HepG2 (cell line): ENCODE data around the gene BHLHE23. TPM values are rescaled to one million over a fixed set of nuclear protein-coding genes. Genes with fewer than 3 reads are reported as not detected.

Experiments
- ATAC-seq: fragments of 200-7000 bp; cut with Tn5 transposase; 3 replicates; pipeline ENCODE4 v1.9.1; 2020; ENCODE audit warnings: mild to moderate bottlenecking, moderate library complexity
- BruUV-seq: library from RNA; stranded (reverse); fragments of 400-500 nt; replicated peaks from 2 replicates; lab custom pipeline; 2021; lab: Mats Ljungman, UMichigan
- CTCF ChIA-PET: fragments of 300-600 bp; formaldehyde crosslinking; extraction: SDS; loops from one replicate; lab custom pipeline; 2021; ENCODE audit warnings: low total read pairs, inconsistent platforms, low intra/inter-chr PET ratio; lab: Yijun Ruan, JAX
- POLR2A ChIA-PET: fragments of 350-600 bp; sonication (Branson Sonifier 250); formaldehyde crosslinking; loops from one replicate; lab custom pipeline; 2020; ENCODE audit warnings: antibody characterized with exemption, inconsistent platforms; lab: Yijun Ruan, JAX
- DNase-seq: peaks from one replicate; pipeline ENCODE4 v3.0.0-alpha.2; 2015; ENCODE audit warnings: low spot score
- FAIRE-seq: peaks from 3 replicates; lab custom pipeline; 2011; peaks lifted over from hg19 to GRCh38; lab: Jason Lieb, UNC
- H2AFZ ChIP-seq: one replicate; pipeline ENCODE4 v1.6.1; 2011; ENCODE audit warnings: low read length, inconsistent platforms
- H3K27ac ChIP-seq: fragments of 300-600 bp; 3 replicates; pipeline ENCODE4 v1.8.0; 2011; ENCODE audit warnings: mixed run types, mild to moderate bottlenecking, mixed read lengths, low read length, inconsistent platforms; ENCODE audit not compliant: insufficient read depth; ENCODE audit errors: extremely low read length
- H3K27me3 ChIP-seq, 2 experiments: fragments of 200-600 bp in 1 of 2; 2 replicates in 1 of 2; 3 replicates in 1 of 2; pipeline versions ENCODE4 v1.6.0 to v1.8.0; 2011; ENCODE audit warnings: low read length in 2 of 2, mild to moderate bottlenecking in 2 of 2, moderate library complexity in 2 of 2, inconsistent platforms in 1 of 2; ENCODE audit not compliant: insufficient read depth in 2 of 2, control insufficient read depth in 1 of 2
- H3K36me3 ChIP-seq, 2 experiments: fragments of 200-600 bp in 1 of 2; replicated peaks in 1 of 2; 2 replicates in 1 of 2; 3 replicates in 1 of 2; pipeline versions ENCODE4 v1.5.1 to v1.8.0; 2011; ENCODE audit warnings: low read length in 2 of 2, inconsistent platforms in 1 of 2; ENCODE audit not compliant: insufficient read depth in 2 of 2, control insufficient read depth in 1 of 2
- H3K4me1 ChIP-seq: 2 replicates; pipeline ENCODE4 v1.5.1; 2012; ENCODE audit warnings: low read length, inconsistent platforms; ENCODE audit not compliant: insufficient read depth
- H3K4me2 ChIP-seq: 2 replicates; pipeline ENCODE4 v1.6.0; 2011; ENCODE audit warnings: low read depth, low read length, inconsistent platforms
- H3K4me3 ChIP-seq, 3 experiments: fragments of 200-600 bp in 1 of 3; sonication (generic), shearing (Covaris generic) in 1 of 3; replicated peaks in 1 of 3; 2 replicates each; pipeline ENCODE4 v1.5.1; 2011 to 2016; ENCODE audit warnings: low read length in 3 of 3, inconsistent platforms in 2 of 3, low read depth in 2 of 3, mild to moderate bottlenecking in 2 of 3, control low read depth in 1 of 3, mixed read lengths in 1 of 3; ENCODE audit not compliant: insufficient read depth in 1 of 3
- H3K79me2 ChIP-seq: one replicate; pipeline ENCODE4 v1.6.1; 2011; ENCODE audit warnings: low read length, inconsistent platforms; ENCODE audit not compliant: insufficient read depth
- H3K9ac ChIP-seq: 2 replicates; pipeline ENCODE4 v1.6.0; 2011; ENCODE audit warnings: mild to moderate bottlenecking, low read depth, low read length, inconsistent platforms; ENCODE audit not compliant: insufficient read depth
- H3K9me3 ChIP-seq: 2 replicates; pipeline ENCODE4 v1.5.1; 2012; ENCODE audit warnings: mild to moderate bottlenecking, low read length
- H4K20me1 ChIP-seq: 2 replicates; pipeline ENCODE4 v1.6.0; 2011; ENCODE audit warnings: inconsistent platforms, mild to moderate bottlenecking, low read length, moderate library complexity; ENCODE audit not compliant: insufficient read depth
- EP300 ChIP-seq, 3 experiments: sonication (generic) in 1 of 3; formaldehyde crosslinking in 1 of 3; IDR thresholded peaks; 2 replicates each; pipeline versions ENCODE4 v1.5.1 to v1.6.1; 2011 to 2020; ENCODE audit warnings: low read depth in 2 of 3, low read length in 2 of 3, borderline replicate concordance in 1 of 3, improper control_type of control experiment in 1 of 3, mild to moderate bottlenecking in 1 of 3, missing genetic modification reagents in 1 of 3, moderate library complexity in 1 of 3
- EZH2 ChIP-seq: conservative IDR thresholded peaks from 2 replicates; pipeline ENCODE4 v1.6.1; 2012; ENCODE audit warnings: mild to moderate bottlenecking, low read depth, low read length, moderate library complexity
- PHB2 ChIP-seq: fragments of 450-650 bp; IDR thresholded peaks from 2 replicates; pipeline ENCODE4 v1.6.1; 2018; ENCODE audit not compliant: partially characterized antibody
- PHF20 ChIP-seq: sonication (generic); formaldehyde crosslinking; IDR thresholded peaks from 2 replicates; pipeline ENCODE4 v1.5.0; 2020; ENCODE audit warnings: mild to moderate bottlenecking, missing genetic modification reagents
- RARA ChIP-seq: IDR thresholded peaks from 2 replicates; pipeline ENCODE4 v1.6.1; 2016; ENCODE audit warnings: missing genetic modification reagents, missing compliant biosample characterization
- ZFP1 ChIP-seq: IDR thresholded peaks from 2 replicates; pipeline ENCODE4 v1.6.1; 2016
- WGBS: methylation state at CpG from one replicate; pipeline ENCODE4 v1.1.6; 2017; ENCODE audit warnings: low lambda C conversion rate; 5-methylcytosine and 5-hydroxymethylcytosine counted together
- in situ Hi-C: cut with HindIII; loops from 2 replicates; pipeline ENCODE4 v1.10.0; 2017; ENCODE audit warnings: low pct_unique_long_range_greater_than_20kb; ENCODE audit not compliant: extremely low pct_ligation_motif_present
- intact Hi-C: fragments of 100-400 bp; cut with micrococcal nuclease; formaldehyde crosslinking; loops from one replicate; pipeline ENCODE4 v1.10.0; 2022; ENCODE audit not compliant: unreplicated experiment
- polyA plus RNA-seq, 8 experiments: library from polyadenylated mRNA; depleted of rRNA in 3 of 8; stranded (reverse) in 7 of 8; unstranded in 1 of 8; fragments of >200 nt; fragmentation: Illumina TruSeq in 4 of 8; extraction: Trizol in 4 of 8; gene quantifications; 2 replicates each; pipeline versions ENCODE4 v1.2.1 to v1.2.3, GENCODE V29; 2011 to 2016; ENCODE audit warnings: low read depth in 4 of 8, missing spikeins in 1 of 8, mixed read lengths in 1 of 8; ENCODE audit not compliant: insufficient read depth in 1 of 8
- total RNA-seq, 5 experiments: library from RNA; depleted of rRNA; stranded (reverse); fragments of >200 nt; fragmentation: Illumina TruSeq; extraction: Trizol; gene quantifications; 2 replicates each; pipeline ENCODE4 v1.2.3, GENCODE V29; 2016; ENCODE audit warnings: low read depth in 1 of 5

The BHLHE23 gene
- total and polyA plus RNA-seq, 2 of the 13 experiments (the other 11 are each of a cell fraction or from before 2014, with no cell fraction given): not detected

- POLR2A ChIA-PET: no interaction called here
- DNase-seq (no peak), ATAC-seq (no peak), FAIRE-seq (no peak)
- H3K4me1 ChIP-seq: no peaks in the 10 kb centered on the region
- no peaks in the 10 kb centered on the region for H3K9me3 ChIP-seq
- H3K9ac ChIP-seq: no peak overlapping the region
- CTCF ChIA-PET: no interaction called here
- H3K4me3 ChIP-seq: no peak overlapping the region
- no peak for TF ChIP-seq ZFP1 (CRISPR knock-in tag)
- TF ChIP-seq PHF20 (CRISPR knock-in tag): no peak
- in situ Hi-C loops (no loop called here), intact Hi-C loops (no loop called here)
- H3K27ac ChIP-seq: no peak overlapping the region
- H3K4me2 ChIP-seq: no peak overlapping the region
- H3K36me3 ChIP-seq: no peaks in the 10 kb centered on the region
- peaks cover 37 to 96% of the 10 kb centered on the region in 2 experiments for H3K27me3 ChIP-seq
- 46% methylated on average over 9 of the region's 9 CpGs for WGBS
- BruUV-seq: no TSS peak
- H2AFZ ChIP-seq: no peak overlapping the region
- H3K79me2 ChIP-seq: no peaks in the 10 kb centered on the region
- H4K20me1 ChIP-seq: peaks cover 4% of the 10 kb centered on the region; the same call in 1 of the 2 replicates
Measured at GRCh38 chr20:63046841-63047240, 40.1 kb upstream of the BHLHE23 start.

GRCh38 chr20:63045991-63046390 is 39.2 kb upstream of the BHLHE23 start:
- Histone ChIP-seq H3K27ac (no peak overlapping the region), H2AFZ (no peak overlapping the region), H3K36me3 (no peaks in the 10 kb centered on the region), H3K4me1 (no peaks in the 10 kb centered on the region), H3K27me3 (peaks cover 31 to 94% of the 10 kb centered on the region in 2 experiments), H3K79me2 (no peaks in the 10 kb centered on the region), H3K4me3 (no peak overlapping the region), H3K9me3 (no peaks in the 10 kb centered on the region), H3K9ac (no peak overlapping the region), H4K20me1 (peaks cover 4% of the 10 kb centered on the region; the same call in 1 of the 2 replicates), H3K4me2 (no peak overlapping the region)
- in situ Hi-C loops: no loop called here
- 8% methylated on average over 12 of the region's 12 CpGs for WGBS
- TF ChIP-seq EZH2: peak; percentile 83; the same call in 1 of the 2 replicates
- TF ChIP-seq EP300 (IDR thresholded peaks at IDR 0.05; ENCODE audit: low read depth in 2 of 2, low read length in 2 of 2): no peak
- no peak for TF ChIP-seq EP300 (CRISPR knock-in tag; IDR thresholded peaks at IDR 0.05; ENCODE audit: borderline replicate concordance)
- TF ChIP-seq PHB2: no peak
- TF ChIP-seq RARA (CRISPR knock-in tag): no peak
- DNase-seq (no peak), FAIRE-seq (no peak), ATAC-seq (no peak; the same call in 2 of the 3 replicates)
- CTCF ChIA-PET: no interaction called here
- BruUV-seq: no TSS peak
- intact Hi-C loops: no loop called here
- POLR2A ChIA-PET: no interaction called here
